K562 (cell line): ENCODE results near the gene THG1L. TPM values are rescaled to one million over a fixed set of nuclear protein-coding genes. Genes with fewer than 3 reads are reported as not detected.

Experiments used
- HNRNPLL ChIP-seq: fragments of 200-400 bp; formaldehyde crosslinking; IDR thresholded peaks from 2 replicates; pipeline ENCODE4 v1.6.1; 2017; ENCODE audit warnings: low read length, low read depth, mild to moderate bottlenecking; ENCODE audit not compliant: poor library complexity, severe bottlenecking
- KAT2B ChIP-seq: IDR thresholded peaks from one replicate; pipeline ENCODE4 v1.6.1; 2012; ENCODE audit warnings: low read depth, mild to moderate bottlenecking, control low read depth, inconsistent platforms, low read length, moderate library complexity
- NFATC3 ChIP-seq: fragments of 450-650 bp; IDR thresholded peaks from 2 replicates; pipeline ENCODE4 v1.6.1; 2017; ENCODE audit warnings: mild to moderate bottlenecking
- NFIC ChIP-seq: fragments of 450-650 bp; IDR thresholded peaks from 2 replicates; pipeline ENCODE4 v1.6.1; 2017; ENCODE audit warnings: mild to moderate bottlenecking, inconsistent platforms
- PCBP2 ChIP-seq: fragments of 200-400 bp; formaldehyde crosslinking; IDR thresholded peaks from 2 replicates; pipeline ENCODE4 v1.6.1; 2018; ENCODE audit warnings: low read length, low read depth, mild to moderate bottlenecking, moderate library complexity; ENCODE audit not compliant: poor library complexity, severe bottlenecking
- POLR2G ChIP-seq: fragments of 200-400 bp; formaldehyde crosslinking; IDR thresholded peaks from 2 replicates; pipeline ENCODE4 v1.6.1; 2017; ENCODE audit warnings: low read depth, mild to moderate bottlenecking, antibody characterized with exemption, low read length, moderate library complexity
- RBM14 ChIP-seq: fragments of 200-400 bp; formaldehyde crosslinking; IDR thresholded peaks from 2 replicates; pipeline ENCODE4 v1.6.1; 2018; ENCODE audit warnings: low read depth, mild to moderate bottlenecking, low read length, moderate library complexity, borderline replicate concordance; ENCODE audit not compliant: insufficient read depth
- RNF2 ChIP-seq: sonication (generic); IDR thresholded peaks from 2 replicates; pipeline ENCODE4 v1.6.1; 2016
- ZEB2 ChIP-seq: fragments of 450-650 bp; IDR thresholded peaks from 2 replicates; pipeline ENCODE4 v1.6.1; 2016
- ZNF134 ChIP-seq: fragments of 250-450 bp; sonication (Bioruptor Pico); conservative IDR thresholded peaks from 2 replicates; pipeline ENCODE4 v1.4.0; 2020
- ZNF274 ChIP-seq: IDR thresholded peaks from 2 replicates; pipeline ENCODE4 v1.6.1; 2011; ENCODE audit warnings: low read depth, mild to moderate bottlenecking, low read length, moderate library complexity, borderline replicate concordance
- ZNF347 ChIP-seq: fragments of 450-650 bp; formaldehyde crosslinking; IDR thresholded peaks from 2 replicates; pipeline ENCODE4 v1.4.0; 2020; ENCODE audit warnings: low read depth, mild to moderate bottlenecking, moderate library complexity
- ZZZ3 ChIP-seq: fragments of 450-650 bp; IDR thresholded peaks from 2 replicates; pipeline ENCODE4 v1.6.1; 2016; ENCODE audit warnings: antibody characterized with exemption, mild to moderate bottlenecking, moderate library complexity
- polyA plus RNA-seq, 8 experiments: library from polyadenylated mRNA; depleted of rRNA in 4 of 8; stranded (reverse) in 5 of 8; unstranded in 3 of 8; fragments of >200 nt; fragmentation: Nextera tagmentation in 2 of 8; fragmentation: Illumina TruSeq in 1 of 8; extraction: Ambion mirVana in 2 of 8; extraction: Trizol in 1 of 8; gene quantifications; 2 replicates each; pipeline versions ENCODE4 v1.2.1 to v1.2.3, GENCODE V29; 2011 to 2014; ENCODE audit warnings: inconsistent platforms in 1 of 8, missing spikeins in 1 of 8
- total RNA-seq, 7 experiments: library from RNA; depleted of rRNA in 6 of 7; stranded (reverse); fragments of >200 nt in 6 of 7; fragmentation: Illumina TruSeq in 2 of 7; extraction: Trizol in 2 of 7; gene quantifications; 2 replicates each; pipeline versions ENCODE4 v1.2.1 to v1.2.3, GENCODE V29; 2011 to 2021; ENCODE audit warnings: low replicate concordance in 1 of 7
- TF ChIP-seq, protein P1 (sequence below): fragments of 450-650 bp; IDR thresholded peaks from 2 replicates; pipeline ENCODE4 v1.6.1; 2014; ENCODE audit warnings: low read depth, mild to moderate bottlenecking, moderate library complexity, borderline replicate concordance
- TF ChIP-seq, protein P2 (sequence below): fragments of 250-450 bp; sonication (Bioruptor Pico); IDR thresholded peaks from 2 replicates; pipeline ENCODE4 v1.4.0; 2020; ENCODE audit warnings: mild to moderate bottlenecking, moderate library complexity, borderline replicate concordance
- TF ChIP-seq, protein P3 (sequence below): fragments of 450-650 bp; IDR thresholded peaks from 2 replicates; pipeline ENCODE4 v1.6.1; 2016; ENCODE audit warnings: mild to moderate bottlenecking
- TF ChIP-seq, protein P4 (sequence below): sonication (generic); formaldehyde crosslinking; IDR thresholded peaks from 2 replicates; pipeline ENCODE4 v1.8.0; 2022; ENCODE audit warnings: mild to moderate bottlenecking, missing genetic modification reagents
- TF ChIP-seq, protein P5 (sequence below), 2 experiments: fragments of 200-800 bp in 1 of 2; sonication (Bioruptor generic) in 1 of 2; sonication (generic) in 1 of 2; formaldehyde crosslinking in 1 of 2; IDR thresholded peaks in 1 of 2; conservative IDR thresholded peaks in 1 of 2; 2 replicates each; pipeline versions ENCODE4 v1.5.0 to v1.6.1; 2016 to 2020; ENCODE audit warnings: missing compliant biosample characterization in 1 of 2, missing genetic modification characterization in 1 of 2, missing genetic modification reagents in 1 of 2

Gene THG1L
- total and polyA plus RNA-seq, 9 of the 15 experiments (the other 6 are each of a cell fraction or from before 2014, with no cell fraction given) = 21.8 to 40.7 (median 28.0) TPM

DNA sequence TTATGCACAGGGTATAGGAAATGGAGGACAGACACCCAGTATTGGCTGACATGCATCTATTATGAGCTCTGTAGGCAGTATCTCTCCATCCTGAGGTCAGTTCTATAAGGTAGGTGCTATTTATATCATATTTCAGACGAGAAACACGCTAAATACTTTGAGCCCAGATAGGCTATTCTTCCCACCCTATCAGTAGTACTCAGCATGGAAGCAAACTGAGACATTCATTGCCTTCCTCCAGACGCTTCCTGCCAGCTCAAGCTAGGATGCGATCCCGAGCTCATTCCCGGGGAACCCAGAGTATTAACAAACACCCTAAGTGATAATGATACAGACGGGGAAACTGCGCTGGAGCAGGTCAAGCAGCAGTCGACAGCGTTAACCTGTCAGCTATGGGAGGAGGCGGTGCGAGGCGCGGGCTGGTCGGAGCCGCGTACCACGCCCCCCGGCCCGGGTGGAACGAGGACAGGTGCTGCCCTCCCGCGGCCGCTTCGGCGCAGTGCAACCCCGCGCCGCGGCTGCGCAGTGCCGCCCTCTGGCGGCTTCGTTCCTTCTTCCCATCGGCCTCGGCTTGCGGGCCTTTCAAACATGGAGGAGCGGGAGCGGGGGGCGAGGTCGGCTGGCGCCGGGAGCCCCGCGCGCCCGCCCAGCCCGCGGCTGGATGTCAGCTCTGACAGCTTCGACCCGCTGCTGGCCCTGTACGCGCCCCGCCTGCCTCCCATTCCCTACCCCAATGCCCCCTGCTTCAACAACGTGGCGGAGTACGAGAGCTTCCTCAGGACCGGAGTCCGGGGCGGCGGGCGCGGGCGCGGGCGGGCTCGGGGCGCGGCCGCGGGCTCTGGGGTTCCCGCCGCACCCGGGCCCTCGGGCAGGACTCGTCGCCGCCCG, 12.2 kb downstream of the THG1L start, which contains the start of gene LSM11 (continued):
- TF ChIP-seq, protein P1, sequence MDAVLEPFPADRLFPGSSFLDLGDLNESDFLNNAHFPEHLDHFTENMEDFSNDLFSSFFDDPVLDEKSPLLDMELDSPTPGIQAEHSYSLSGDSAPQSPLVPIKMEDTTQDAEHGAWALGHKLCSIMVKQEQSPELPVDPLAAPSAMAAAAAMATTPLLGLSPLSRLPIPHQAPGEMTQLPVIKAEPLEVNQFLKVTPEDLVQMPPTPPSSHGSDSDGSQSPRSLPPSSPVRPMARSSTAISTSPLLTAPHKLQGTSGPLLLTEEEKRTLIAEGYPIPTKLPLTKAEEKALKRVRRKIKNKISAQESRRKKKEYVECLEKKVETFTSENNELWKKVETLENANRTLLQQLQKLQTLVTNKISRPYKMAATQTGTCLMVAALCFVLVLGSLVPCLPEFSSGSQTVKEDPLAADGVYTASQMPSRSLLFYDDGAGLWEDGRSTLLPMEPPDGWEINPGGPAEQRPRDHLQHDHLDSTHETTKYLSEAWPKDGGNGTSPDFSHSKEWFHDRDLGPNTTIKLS = no peak
- TF ChIP-seq, protein P2, sequence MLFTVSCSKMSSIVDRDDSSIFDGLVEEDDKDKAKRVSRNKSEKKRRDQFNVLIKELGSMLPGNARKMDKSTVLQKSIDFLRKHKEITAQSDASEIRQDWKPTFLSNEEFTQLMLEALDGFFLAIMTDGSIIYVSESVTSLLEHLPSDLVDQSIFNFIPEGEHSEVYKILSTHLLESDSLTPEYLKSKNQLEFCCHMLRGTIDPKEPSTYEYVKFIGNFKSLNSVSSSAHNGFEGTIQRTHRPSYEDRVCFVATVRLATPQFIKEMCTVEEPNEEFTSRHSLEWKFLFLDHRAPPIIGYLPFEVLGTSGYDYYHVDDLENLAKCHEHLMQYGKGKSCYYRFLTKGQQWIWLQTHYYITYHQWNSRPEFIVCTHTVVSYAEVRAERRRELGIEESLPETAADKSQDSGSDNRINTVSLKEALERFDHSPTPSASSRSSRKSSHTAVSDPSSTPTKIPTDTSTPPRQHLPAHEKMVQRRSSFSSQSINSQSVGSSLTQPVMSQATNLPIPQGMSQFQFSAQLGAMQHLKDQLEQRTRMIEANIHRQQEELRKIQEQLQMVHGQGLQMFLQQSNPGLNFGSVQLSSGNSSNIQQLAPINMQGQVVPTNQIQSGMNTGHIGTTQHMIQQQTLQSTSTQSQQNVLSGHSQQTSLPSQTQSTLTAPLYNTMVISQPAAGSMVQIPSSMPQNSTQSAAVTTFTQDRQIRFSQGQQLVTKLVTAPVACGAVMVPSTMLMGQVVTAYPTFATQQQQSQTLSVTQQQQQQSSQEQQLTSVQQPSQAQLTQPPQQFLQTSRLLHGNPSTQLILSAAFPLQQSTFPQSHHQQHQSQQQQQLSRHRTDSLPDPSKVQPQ (CRISPR knock-in tag) = no peak
- TF ChIP-seq RBM14 (no peak), ZNF274 (no peak), HNRNPLL (peak; percentile 35), ZEB2 (no peak), POLR2G (peak; percentile 89), ZZZ3 (no peak), ZNF134 (CRISPR knock-in tag) (no peak), NFATC3 (no peak), NFIC (no peak), RNF2 (no peak), ZNF347 (CRISPR knock-in tag) (no peak), PCBP2 (no peak), KAT2B (no peak)
- TF ChIP-seq, protein P3, sequence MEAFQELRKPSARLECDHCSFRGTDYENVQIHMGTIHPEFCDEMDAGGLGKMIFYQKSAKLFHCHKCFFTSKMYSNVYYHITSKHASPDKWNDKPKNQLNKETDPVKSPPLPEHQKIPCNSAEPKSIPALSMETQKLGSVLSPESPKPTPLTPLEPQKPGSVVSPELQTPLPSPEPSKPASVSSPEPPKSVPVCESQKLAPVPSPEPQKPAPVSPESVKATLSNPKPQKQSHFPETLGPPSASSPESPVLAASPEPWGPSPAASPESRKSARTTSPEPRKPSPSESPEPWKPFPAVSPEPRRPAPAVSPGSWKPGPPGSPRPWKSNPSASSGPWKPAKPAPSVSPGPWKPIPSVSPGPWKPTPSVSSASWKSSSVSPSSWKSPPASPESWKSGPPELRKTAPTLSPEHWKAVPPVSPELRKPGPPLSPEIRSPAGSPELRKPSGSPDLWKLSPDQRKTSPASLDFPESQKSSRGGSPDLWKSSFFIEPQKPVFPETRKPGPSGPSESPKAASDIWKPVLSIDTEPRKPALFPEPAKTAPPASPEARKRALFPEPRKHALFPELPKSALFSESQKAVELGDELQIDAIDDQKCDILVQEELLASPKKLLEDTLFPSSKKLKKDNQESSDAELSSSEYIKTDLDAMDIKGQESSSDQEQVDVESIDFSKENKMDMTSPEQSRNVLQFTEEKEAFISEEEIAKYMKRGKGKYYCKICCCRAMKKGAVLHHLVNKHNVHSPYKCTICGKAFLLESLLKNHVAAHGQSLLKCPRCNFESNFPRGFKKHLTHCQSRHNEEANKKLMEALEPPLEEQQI = no peak
- TF ChIP-seq, protein P4, sequence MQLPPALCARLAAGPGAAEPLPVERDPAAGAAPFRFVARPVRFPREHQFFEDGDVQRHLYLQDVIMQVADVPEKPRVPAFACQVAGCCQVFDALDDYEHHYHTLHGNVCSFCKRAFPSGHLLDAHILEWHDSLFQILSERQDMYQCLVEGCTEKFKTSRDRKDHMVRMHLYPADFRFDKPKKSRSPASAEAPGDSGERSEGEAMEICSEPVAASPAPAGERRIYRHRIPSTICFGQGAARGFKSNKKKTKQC = no peak
- TF ChIP-seq, protein P5, sequence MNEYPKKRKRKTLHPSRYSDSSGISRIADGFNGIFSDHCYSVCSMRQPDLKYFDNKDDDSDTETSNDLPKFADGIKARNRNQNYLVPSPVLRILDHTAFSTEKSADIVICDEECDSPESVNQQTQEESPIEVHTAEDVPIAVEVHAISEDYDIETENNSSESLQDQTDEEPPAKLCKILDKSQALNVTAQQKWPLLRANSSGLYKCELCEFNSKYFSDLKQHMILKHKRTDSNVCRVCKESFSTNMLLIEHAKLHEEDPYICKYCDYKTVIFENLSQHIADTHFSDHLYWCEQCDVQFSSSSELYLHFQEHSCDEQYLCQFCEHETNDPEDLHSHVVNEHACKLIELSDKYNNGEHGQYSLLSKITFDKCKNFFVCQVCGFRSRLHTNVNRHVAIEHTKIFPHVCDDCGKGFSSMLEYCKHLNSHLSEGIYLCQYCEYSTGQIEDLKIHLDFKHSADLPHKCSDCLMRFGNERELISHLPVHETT (CRISPR knock-in tag; conservative IDR thresholded peaks at IDR 0.05 in 1 of 2, IDR thresholded peaks at IDR 0.05 in 1 of 2) = no peak
